Right cardiac atrium (tissue), 5 donors: Measurements from ENCODE around the gene C1S. TPM values are rescaled to one million over a fixed set of nuclear protein-coding genes. Genes with fewer than 3 reads are reported as not detected.
A peak's percentile ranks its signal among the peaks of the same experiment; 100 is the strongest.
"Not testable (repeated sequence)": the region's sequence is repeated elsewhere in the genome, so short reads cannot be mapped to it uniquely, and the experiment has no call there.

ENCODE experiments used
- ATAC-seq, 2 donors: fragments of 200-7000 bp; cut with Tn5 transposase; one replicate each; pipeline versions ENCODE4 v1.8.0 to v1.9.1; 2020; ENCODE audit warnings: moderate library complexity in 2 of 2, mild to moderate bottlenecking in 1 of 2
- DNase-seq, 3 donors: peaks; one replicate each; pipeline ENCODE4 v3.0.0-alpha.2; 2020
- H3K27ac ChIP-seq: one replicate; pipeline ENCODE4 v1.5.1; 2013; ENCODE audit warnings: mild to moderate bottlenecking, low read length, control low read depth, moderate library complexity
- H3K27me3 ChIP-seq: one replicate; pipeline ENCODE4 v1.6.1; 2013; ENCODE audit not compliant: control insufficient read depth, insufficient read depth
- H3K4me1 ChIP-seq: one replicate; pipeline ENCODE4 v1.6.1; 2013; ENCODE audit warnings: low read length; ENCODE audit not compliant: control insufficient read depth, insufficient read depth
- H3K4me3 ChIP-seq: one replicate; pipeline ENCODE4 v1.5.1; 2013; ENCODE audit warnings: low read length, control low read depth
- H3K9me3 ChIP-seq: one replicate; pipeline ENCODE4 v1.6.1; 2013; ENCODE audit warnings: low read length; ENCODE audit not compliant: control insufficient read depth
- WGBS: extraction: QIAGEN DNeasy Blood & Tissue Kit; methylation state at CpG from one replicate; pipeline ENCODE4 v1.1.7; 2013; 5-methylcytosine and 5-hydroxymethylcytosine counted together
- intact Hi-C, 4 donors: fragments of 100-400 bp; cut with DNase I; formaldehyde crosslinking; loops; one replicate each; pipeline versions ENCODE4 v1.11.0 to v1.14.0; 2022 to 2023
- long read RNA-seq, 4 donors: library from polyadenylated mRNA; unstranded; transcript quantifications; one replicate each; pipeline ENCODE4 v2.0.0, GENCODE V29; 2020 to 2021
- polyA plus RNA-seq: library from polyadenylated mRNA; stranded (reverse); fragments of 200-250 nt; gene quantifications from one replicate; pipeline ENCODE4 v1.2.3, GENCODE V29; 2013
- total RNA-seq, 4 donors: library from RNA; stranded (reverse); fragmentation: NEBNext Ultra II Directional; extraction: Animal tissue kit (Norgen Biotek cat#: 25700); gene quantifications; one replicate each; pipeline ENCODE4 v1.2.1, GENCODE V29; 2021
- donor health status: healthy with polysubstance abuse.
- donor health status: DM: no; HTN: yes; CAD: no.
- donor health status: DM: no; HTN: no; CAD: no.
- donor health status: DM: no; HTN: yes; CAD: no; lungs with severe emphysema.
- donor health status: DM: yes; HTN: yes; CAD: no.

The C1S gene
- 100 to 1,000 TPM; 162 to 288 (median 238) TPM for total RNA-seq
- polyA plus RNA-seq = 126 TPM
- long read RNA-seq, donor 1, transcript C1S-201 (12 exons, 2,972 nt) = major isoform, 264 of 427 reads
- long read RNA-seq, donor 1, transcript C1S-202 (12 exons, 2,635 nt) = minor isoform, 96 of 427 reads
- long read RNA-seq, donor 1, partial matches to known transcripts = 45 of 427 reads
- long read RNA-seq, donor 1, other reads (novel, unspliced or antisense) = 20 of 427 reads
- long read RNA-seq, donor 2, transcript C1S-201 (12 exons, 2,972 nt) = major isoform, 134 of 222 reads
- long read RNA-seq, donor 2, transcript C1S-202 (12 exons, 2,635 nt) = minor isoform, 53 of 222 reads
- long read RNA-seq, donor 2, partial matches to known transcripts = 25 of 222 reads
- long read RNA-seq, donor 2, other reads (novel, unspliced or antisense) = 9 of 222 reads
- long read RNA-seq, donor 3, transcript C1S-201 (12 exons, 2,972 nt) = major isoform, 580 of 908 reads
- long read RNA-seq, donor 3, transcript C1S-202 (12 exons, 2,635 nt) = minor isoform, 211 of 908 reads
- long read RNA-seq, donor 3, partial matches to known transcripts = 56 of 908 reads
- long read RNA-seq, donor 3, other reads (novel, unspliced or antisense) = 59 of 908 reads
- long read RNA-seq, donor 4, transcript C1S-202 (12 exons, 2,635 nt) = minor isoform, 21 of 153 reads
- long read RNA-seq, donor 4, transcript C1S-201 (12 exons, 2,972 nt) = major isoform, 113 of 153 reads
- long read RNA-seq, donor 4, partial matches to known transcripts = 12 of 153 reads
- long read RNA-seq, donor 4, other reads (novel, unspliced or antisense) = 7 of 153 reads

DNA sequence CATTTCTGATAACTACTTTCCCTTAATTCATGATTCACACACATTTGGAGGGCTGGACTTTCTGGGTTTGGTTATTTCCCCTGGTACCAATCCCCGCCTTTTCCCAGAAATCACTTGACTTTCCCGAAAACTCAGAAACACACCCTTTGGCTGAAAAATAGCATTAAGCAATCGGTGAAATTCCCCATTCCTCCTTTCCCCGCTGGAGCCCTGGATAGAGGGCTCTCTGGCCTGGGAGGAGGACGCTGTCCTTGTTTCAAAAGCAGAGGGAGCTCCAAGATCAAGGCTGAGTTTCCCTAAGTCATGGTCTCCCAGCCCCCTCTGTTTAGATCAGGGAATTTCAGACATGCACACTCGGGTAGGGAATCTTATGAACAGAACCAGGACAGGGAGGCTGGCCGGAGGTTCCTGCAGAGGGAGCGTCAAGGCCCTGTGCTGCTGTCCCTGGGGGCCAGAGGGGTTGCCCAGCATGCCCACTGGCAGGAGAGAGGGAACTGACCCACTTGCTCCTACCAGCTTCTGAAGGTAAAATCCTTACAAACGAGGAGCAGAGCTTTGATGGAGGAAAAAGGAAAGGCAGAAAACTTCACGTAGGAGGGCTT is at the start of gene C1S:
C1S (plus strand) TSS at position 366 of the 602 bp plus-strand sequence. CDS start 1,195 bp downstream, outside the sequence.
- peak within 1 kb of the TSS; percentile 44 for H3K4me3 ChIP-seq
- no peaks in the 10 kb centered on the region for H3K27me3 ChIP-seq
- DNase-seq (peak; percentile 77 to 86 (median 84)), ATAC-seq (peak; percentile 98)
- 17% methylated on average over 10 of the region's 10 CpGs for WGBS
- H3K27ac ChIP-seq = peak within 1 kb of the TSS; percentile 92
- intact Hi-C loops = loop anchor here in 2 of 4 donors (5.0 kb wide), 2 partner anchors 47 to 52 kb away; partner anchors contain the start of gene C1RL (in 1 of the 2)
- H3K4me1 ChIP-seq = no peaks in the 10 kb centered on the region
- no peaks in the 10 kb centered on the region for H3K9me3 ChIP-seq

DNA sequence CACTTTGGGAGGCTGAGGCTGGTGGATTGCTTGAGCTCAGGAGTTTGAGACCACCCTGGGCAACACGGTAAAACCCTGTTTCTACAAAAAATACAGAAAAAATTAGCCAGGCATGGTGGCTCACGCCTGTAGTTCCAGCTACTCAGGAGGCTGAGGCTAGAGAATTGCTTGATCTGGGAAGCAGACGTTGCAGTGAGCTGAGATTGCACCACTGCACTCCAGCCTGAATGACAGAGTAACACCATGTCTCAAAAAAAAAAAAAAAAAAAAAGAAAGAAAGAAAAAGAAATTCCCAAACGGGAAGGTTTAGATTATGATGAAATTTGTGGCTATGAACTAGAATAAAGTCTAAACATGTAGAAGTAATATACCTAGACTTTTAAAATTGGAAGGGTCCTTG is 49.1 kb upstream of the C1S start:
- intact Hi-C loops = not testable (repeated sequence)

DNA sequence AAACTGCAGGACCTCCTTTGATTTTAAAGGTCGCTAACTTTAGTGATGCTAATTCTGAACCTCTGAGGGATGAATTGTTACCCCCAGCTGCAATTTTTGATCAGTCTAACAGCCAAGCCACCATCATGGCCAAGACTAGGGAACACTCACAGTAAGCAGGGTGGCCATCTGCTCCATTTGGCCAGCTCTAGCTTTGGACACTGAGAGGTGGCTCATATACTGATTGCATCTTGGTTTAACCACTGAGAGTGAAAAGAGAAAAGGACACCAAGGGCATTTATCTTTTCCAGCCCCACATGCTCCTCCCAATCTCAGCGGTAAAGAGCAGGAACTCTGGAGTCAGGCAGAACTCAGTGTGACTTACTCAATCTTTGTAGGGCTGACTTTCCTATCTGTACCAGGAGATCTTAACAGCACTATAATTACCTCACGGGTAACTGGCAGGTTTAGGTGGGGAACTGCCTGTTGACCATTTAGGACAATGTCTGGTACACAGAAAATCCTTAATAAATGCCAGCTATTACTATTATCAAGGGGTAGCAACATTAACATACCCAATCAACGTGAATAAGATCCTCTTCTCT is 48.4 kb upstream of the C1S start:
- 74% methylated on average over 4 of the region's 4 CpGs for WGBS
- ATAC-seq = no peak
- H3K27ac ChIP-seq = no peak overlapping the region

More for the DNA sequence above, 49.1 kb upstream of the C1S start:
- not testable (repeated sequence) for H3K27ac ChIP-seq, DNase-seq, ATAC-seq, H3K4me3 ChIP-seq, H3K9me3 ChIP-seq, H3K27me3 ChIP-seq, H3K4me1 ChIP-seq
- 77% methylated on average over 4 of the region's 4 CpGs for WGBS

DNA sequence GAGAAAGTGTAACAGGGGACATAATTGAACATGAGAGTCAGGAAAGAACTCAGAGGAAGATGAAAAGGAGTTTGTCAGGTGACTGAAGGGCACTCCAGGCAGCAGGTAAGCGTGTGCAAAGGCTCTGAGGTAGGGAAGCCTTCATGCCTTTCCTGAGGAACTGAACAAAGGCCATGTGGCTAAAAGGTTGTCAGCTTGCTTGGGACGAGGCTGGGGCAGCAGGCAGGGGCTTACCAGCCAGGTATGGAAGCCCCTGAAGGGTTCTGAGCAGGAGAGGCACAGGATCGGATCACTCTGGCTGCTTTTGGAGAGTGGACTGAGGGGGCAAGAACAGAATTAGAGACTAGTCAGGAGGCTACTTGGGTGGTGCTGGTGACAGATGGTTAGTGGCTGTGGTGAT is 47.4 kb upstream of the C1S start:
- no peak overlapping the region for H3K27ac ChIP-seq
- intact Hi-C loops = no loop called here
- H3K27me3 ChIP-seq = no peaks in the 10 kb centered on the region
- no peaks in the 10 kb centered on the region for H3K4me1 ChIP-seq
- DNase-seq (no peak), ATAC-seq (no peak)
- no peak overlapping the region for H3K4me3 ChIP-seq
- no peaks in the 10 kb centered on the region for H3K9me3 ChIP-seq
- WGBS = 87% methylated on average over 3 of the region's 3 CpGs

More for the DNA sequence above, 48.4 kb upstream of the C1S start:
- no peak for DNase-seq
- no peaks in the 10 kb centered on the region for H3K9me3 ChIP-seq
- intact Hi-C loops = no loop called here
- no peaks in the 10 kb centered on the region for H3K27me3 ChIP-seq
- no peaks in the 10 kb centered on the region for H3K4me1 ChIP-seq
- no peak overlapping the region for H3K4me3 ChIP-seq

DNA sequence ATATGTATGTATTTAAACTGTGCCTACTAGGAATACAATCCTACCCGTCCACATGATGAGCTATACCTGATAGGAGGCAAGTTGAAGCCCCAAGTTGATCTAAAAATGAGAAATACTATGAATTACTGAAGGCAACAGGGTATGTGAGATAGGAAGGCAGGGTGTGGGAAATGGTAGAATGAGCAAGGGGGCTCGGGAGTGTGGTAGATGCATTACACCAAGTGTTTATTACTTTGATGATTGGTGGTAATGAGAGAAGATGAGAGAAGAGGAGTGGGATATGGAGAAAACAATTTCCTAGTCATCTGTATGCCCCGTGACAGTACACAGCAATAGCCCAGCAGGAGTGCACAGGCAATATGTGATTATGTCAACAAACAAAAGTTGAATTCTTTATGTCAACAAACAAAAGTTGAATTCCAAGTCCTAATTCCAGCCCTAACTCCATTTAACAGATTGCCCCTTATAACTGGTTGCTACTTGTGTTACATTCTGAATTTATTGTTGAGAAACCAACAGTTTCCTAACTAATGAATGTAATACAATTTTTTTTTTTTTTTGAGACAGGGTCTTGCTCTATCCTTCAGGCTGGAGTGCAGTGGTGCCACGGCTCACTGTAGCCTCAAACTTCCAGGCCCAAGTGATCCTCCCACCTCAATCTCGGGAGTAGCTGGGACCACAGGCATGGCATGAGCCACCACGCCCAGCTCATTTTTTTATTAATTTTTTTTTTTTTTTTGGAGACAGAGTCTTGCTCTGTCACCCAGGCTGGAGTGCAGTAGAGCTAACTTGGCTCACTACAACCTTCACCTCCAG is 44.8 kb upstream of the C1S start:
- no peaks in the 10 kb centered on the region for H3K4me1 ChIP-seq
- no peaks in the 10 kb centered on the region for H3K9me3 ChIP-seq
- intact Hi-C loops = loop anchor here in 1 of 4 donors (5.0 kb wide), 1 partner anchor 43 kb away; the partner anchor contains the start of genes EMG1 and PHB2
- WGBS = 77% methylated on average over 6 of the region's 6 CpGs
- no peak for ATAC-seq
- H3K27me3 ChIP-seq = no peaks in the 10 kb centered on the region
- H3K27ac ChIP-seq = no peak overlapping the region
- DNase-seq = no peak
- H3K4me3 ChIP-seq = no peak overlapping the region

DNA sequence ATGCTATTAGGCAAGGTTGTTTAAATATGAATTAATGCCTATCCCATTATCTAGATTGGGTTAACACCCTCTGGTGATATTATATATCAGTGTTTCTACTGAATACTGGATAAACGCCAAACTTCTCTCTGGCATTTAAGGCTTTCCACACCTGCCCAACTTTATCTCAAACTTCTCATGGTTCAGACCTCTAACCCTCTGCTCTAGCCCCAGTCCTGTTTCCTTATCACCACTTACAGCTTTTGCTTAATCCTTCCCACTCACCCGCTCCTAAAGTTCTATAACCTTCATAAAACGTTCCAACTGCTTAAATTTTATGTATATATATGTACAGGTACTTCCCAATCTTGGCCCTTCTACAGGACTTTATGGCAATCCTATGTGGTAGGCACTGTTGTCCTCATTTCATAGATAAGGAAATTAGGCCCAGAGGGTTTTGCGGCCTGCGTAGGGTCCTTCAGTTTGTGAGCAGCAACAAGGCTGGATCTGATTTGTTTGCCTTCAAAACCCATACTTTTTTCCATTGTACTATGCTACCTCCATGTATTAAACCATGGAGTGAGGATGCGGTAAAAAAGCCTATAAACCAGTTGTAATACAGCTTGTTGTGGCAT is 43.5 kb upstream of the C1S start:
- no peaks in the 10 kb centered on the region for H3K27me3 ChIP-seq
- no peak for ATAC-seq
- H3K9me3 ChIP-seq = no peaks in the 10 kb centered on the region
- H3K4me1 ChIP-seq = no peaks in the 10 kb centered on the region
- intact Hi-C loops = loop anchor here in 1 of 4 donors (5.0 kb wide), 1 partner anchor 45 kb away; the partner anchor contains the start of genes EMG1 and PHB2
- WGBS = 74% methylated on average over 6 of the region's 6 CpGs
- DNase-seq = no peak
- H3K27ac ChIP-seq = no peak overlapping the region
- peak overlapping the region; percentile 50 for H3K4me3 ChIP-seq

DNA sequence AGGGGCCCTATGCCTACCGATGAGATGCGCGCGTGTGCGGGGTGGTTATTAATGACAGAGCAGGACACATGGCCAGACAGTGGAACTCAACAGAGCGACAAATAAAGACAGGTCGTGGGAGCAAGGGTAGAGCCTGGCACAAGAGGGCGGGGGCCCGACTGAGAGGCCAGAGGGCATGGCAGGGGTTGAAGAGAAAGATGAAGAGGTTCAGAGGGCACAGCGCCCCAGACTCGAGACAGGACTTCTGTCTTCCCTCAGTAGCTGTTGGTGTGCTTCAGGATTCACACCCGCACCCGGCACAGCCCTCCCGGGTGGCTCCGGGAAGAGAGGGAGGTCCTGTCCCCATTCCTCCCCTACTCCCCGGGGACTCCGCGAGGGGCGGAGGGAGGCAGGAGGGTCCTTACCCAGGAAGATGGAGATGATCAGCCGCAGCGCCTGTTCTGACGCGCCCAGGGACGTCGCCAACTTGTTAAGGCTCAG is 42.6 kb upstream of the C1S start:
- peak overlapping the region; percentile 93 for H3K27ac ChIP-seq
- H3K4me1 ChIP-seq = no peaks in the 10 kb centered on the region
- 2% methylated on average over 25 of the region's 25 CpGs for WGBS
- DNase-seq = peak in 1 of 3 donors; percentile 62
- H3K4me3 ChIP-seq = peak overlapping the region; percentile 50
- intact Hi-C loops = loop anchor here in 1 of 4 donors (5.0 kb wide), 1 partner anchor 46 kb away; the partner anchor contains the start of genes EMG1 and PHB2
- H3K27me3 ChIP-seq = no peaks in the 10 kb centered on the region
- H3K9me3 ChIP-seq = no peaks in the 10 kb centered on the region
- peak; percentile 53 to 65 for ATAC-seq

DNA sequence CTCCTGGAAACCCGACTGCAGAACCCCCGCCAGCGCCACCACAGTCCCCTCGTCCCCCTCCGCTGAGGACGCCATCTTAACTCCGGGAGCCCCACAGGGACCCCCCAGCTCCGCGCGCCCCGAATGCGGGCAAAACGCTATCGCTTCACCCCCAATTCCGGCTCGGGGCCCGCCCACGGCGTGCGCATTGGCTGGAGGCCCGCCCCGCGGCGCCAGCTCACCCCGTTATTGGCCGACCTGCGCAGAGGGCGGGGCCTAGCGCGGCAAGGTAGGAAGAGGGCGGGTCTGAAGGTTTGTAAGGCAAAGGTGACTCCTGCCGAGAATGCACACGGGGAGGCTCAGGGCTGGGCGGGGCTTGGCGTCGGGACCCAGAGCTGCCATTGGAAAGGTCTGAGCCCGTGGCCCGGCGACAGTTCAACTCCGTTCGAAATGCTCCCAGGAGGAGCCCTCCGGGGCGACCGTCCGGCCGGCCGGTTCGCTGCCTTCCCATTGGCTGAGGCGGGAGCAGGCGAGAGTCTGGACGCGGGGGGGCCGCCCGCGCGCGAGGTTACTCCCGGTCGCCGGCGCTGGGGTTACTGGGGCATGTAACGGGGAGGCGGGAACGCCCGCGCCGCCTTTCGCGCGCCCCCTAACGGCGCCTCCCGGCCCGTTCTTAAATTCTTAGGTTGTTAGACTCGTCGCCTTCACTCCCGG is 42.0 kb upstream of the C1S start, which contains the start of gene LPCAT3:
LPCAT3 (minus strand) TSS at position 127 of the 693 bp plus-strand sequence; CDS start at position 75, 52 bp downstream.
- peak; percentile 98 for ATAC-seq
- H3K4me3 ChIP-seq = peak within 1 kb of the TSS; percentile 50
- no peaks in the 10 kb centered on the region for H3K9me3 ChIP-seq
- DNase-seq = peak; percentile 98 to 99 (median 99)
- intact Hi-C loops = loop anchor here in 1 of 4 donors (5.0 kb wide), 1 partner anchor 46 kb away; the partner anchor contains the start of genes EMG1 and PHB2
- WGBS = under 1% methylated on average over 77 of the region's 77 CpGs
- H3K27me3 ChIP-seq = no peaks in the 10 kb centered on the region
- H3K27ac ChIP-seq = peak within 1 kb of the TSS; percentile 93
- H3K4me1 ChIP-seq = no peaks in the 10 kb centered on the region

DNA sequence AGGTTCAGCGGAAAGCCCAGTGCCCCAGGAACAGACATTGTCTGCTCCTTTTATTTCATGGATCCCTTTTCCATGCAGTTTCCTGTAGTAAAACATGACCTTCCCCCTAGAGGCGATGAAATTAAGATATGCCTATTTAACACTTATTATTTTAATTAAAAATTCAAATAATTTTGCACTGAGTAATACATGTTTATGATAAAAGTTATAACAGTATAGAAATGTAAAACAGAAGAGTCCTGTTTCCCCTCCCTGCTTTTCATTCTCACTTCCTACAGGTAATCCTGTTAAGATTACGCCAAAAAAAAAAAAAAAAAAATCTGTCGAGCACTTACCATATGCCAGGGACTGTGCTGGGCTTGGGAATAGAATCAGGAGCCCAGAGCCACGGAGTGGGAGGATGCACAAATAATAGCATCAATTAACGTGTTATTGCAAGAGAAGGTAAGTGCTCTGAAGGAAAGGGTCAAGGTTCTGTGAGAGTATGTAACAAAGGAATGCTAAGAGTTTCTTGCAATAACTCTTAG is 41.4 kb upstream of the C1S start:
- Histone ChIP-seq H3K9me3 (no peaks in the 10 kb centered on the region), H3K27me3 (no peaks in the 10 kb centered on the region), H3K4me1 (no peaks in the 10 kb centered on the region), H3K27ac (no peak overlapping the region), H3K4me3 (peak overlapping the region; percentile 50)
- ATAC-seq (no peak), DNase-seq (no peak)
- intact Hi-C loops = loop anchor here in 1 of 4 donors (5.0 kb wide), 1 partner anchor 47 kb away; the partner anchor contains the start of genes EMG1 and PHB2
- 4% methylated on average over 6 of the region's 6 CpGs for WGBS
